Measurements from ENCODE around the gene CYP2W1.

GRCh38 chr7:999941-1000935 lies 17.3 kb downstream of the CYP2W1 start:
- TF ChIP-seq CTCF (optimal IDR thresholded peaks at IDR 0.05 in 1 of 3, IDR thresholded peaks at IDR 0.05 in 1 of 3, conservative IDR thresholded peaks at IDR 0.05 in 1 of 3; ENCODE audit: extremely low read depth in 1 of 3, insufficient read depth in 2 of 3, low read length in 3 of 3) (no peak), EZH2 (IDR thresholded peaks at IDR 0.05; ENCODE audit: low read length) (no peak)
